ENCODE data around the gene OLFM1.
"Not testable (repeated sequence)": the region's sequence is repeated elsewhere in the genome, so short reads cannot be mapped to it uniquely, and the experiment has no call there.

OLFM1 gene

DNA sequence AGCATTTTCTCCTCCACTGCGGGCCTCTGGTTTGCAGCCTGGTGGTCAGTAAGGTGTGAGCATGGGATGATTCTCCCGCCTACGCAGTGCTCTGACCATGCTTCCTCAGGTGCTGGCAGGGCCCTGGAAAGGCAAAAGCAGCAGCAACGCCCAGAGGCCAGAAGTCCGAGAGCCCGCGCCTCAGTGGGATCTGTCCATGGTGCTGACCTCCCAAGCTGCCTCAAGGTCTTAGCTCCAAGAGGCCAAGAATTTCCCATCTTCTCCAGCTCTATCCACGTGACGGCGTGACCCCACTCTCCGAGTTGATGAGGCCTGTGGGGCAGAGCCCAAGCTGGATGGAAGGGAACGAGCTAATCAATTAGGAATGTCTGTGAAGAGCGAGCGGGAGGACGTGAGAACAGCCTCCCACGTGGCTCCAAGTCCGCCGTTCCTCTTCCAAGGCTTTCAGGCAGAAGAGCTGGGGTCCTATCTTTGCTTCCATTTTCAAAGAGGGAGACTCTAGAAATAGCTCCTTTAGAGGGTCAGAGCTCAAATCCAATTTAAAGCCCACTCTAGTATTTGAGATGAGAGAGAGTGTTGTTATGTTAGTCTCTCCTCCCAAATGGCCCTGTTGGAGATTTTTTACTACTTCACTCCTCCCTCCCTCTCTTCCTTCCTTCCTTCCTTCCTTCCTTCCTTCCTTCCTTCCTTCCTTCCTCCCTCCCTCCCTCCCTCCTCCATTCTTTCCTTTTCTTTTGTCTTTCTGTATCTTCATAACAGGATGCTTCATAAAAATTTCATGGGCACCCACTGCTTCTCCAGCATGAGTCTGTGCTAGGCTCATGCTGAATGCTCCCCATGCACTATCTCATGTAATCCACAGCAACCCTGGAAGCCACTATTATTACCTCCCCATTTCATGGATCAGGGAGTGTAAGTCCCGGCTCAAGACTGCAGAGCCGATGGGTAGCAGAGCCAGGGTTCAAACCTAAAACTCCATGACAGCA is 69.3 kb downstream of the OLFM1 start:
- DNase-seq, result no peak

- no peak for DNase-seq
Measured at GRCh38 chr9:135157856-135158563, 70.5 kb downstream of the OLFM1 start.

DNA sequence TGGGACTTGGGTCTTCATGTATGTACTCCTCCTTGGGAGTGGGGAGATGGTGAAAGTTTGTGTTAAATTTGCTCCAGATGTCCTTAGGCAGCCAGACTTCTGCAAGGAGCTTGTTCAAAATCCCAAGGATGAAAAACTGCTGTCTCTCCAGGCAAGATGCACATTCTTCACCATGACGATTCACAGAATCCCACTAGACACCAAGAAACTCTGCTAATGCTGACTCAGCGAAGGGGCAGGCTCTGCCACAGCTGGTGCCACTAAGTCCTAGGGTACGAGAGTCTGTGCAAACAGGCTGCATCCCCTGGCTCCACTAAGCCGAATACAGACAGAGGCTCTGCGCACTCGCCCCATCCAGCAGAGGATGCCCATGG is 71.1 kb downstream of the OLFM1 start:
- DNase-seq, result no peak

DNA sequence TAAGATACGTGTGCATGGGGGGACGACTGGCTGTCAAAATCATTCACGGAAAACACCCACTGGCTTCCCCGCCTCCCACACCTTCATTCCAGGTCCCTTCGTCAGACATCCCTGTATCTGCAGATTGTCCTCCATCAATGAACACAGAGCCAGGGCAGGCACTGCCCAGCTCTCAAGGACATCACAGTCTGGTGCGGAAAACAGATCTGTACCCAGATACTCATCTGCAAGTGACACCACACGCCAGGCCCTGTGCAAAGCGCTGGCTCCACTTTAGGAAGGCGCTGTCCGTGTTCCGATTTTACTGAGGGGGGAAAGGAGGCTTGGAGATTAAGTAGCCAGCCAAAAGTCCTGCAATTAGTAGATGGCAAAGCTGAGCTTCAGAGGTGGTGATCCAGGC is 72.3 kb downstream of the OLFM1 start:
- no peak for DNase-seq

GRCh38 chr9:135160862-135161261 is 73.4 kb downstream of the OLFM1 start:
- no peak for DNase-seq

DNA sequence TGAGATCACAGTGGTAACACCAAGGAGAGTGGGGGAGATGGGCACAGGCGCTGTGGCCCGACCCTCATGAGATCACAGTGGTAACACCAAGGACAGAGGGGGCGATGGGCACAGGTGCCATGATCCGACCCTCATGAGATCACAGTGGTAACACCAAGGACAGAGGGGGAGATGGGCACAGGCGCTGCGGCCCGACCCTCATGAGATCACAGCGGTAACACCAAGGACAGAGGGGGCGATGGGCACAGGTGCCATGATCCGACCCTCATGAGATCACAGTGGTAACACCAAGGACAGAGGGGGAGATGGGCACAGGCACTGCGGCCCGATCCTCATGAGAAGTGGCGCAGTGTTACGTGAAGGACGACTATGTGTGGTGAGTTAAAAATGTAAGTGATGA is 75.1 kb downstream of the OLFM1 start:
- not testable (repeated sequence) for DNase-seq

- no peak for DNase-seq
Measured at GRCh38 chr9:135163023-135163780, 75.7 kb downstream of the OLFM1 start.

DNA sequence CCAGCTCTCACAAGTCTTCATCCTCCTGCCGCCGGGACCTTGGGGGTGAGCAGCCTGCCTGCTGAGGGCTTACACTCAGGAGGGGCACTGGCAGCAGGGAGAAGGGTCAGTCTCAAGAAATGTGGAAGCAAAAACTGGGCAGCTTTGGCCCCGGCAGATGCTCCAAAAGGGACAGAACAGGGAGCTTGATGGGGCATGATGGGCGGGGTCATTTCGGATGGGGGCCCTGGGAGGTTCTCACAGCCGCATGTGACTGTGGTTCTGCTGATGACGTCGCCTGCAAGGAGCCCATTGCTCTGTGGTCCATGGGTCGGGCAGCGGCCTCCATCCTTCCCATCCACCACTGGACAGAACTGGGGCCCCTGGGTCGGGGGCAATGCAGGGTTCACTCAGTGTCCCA is 76.6 kb downstream of the OLFM1 start:
- no peak for DNase-seq

DNA sequence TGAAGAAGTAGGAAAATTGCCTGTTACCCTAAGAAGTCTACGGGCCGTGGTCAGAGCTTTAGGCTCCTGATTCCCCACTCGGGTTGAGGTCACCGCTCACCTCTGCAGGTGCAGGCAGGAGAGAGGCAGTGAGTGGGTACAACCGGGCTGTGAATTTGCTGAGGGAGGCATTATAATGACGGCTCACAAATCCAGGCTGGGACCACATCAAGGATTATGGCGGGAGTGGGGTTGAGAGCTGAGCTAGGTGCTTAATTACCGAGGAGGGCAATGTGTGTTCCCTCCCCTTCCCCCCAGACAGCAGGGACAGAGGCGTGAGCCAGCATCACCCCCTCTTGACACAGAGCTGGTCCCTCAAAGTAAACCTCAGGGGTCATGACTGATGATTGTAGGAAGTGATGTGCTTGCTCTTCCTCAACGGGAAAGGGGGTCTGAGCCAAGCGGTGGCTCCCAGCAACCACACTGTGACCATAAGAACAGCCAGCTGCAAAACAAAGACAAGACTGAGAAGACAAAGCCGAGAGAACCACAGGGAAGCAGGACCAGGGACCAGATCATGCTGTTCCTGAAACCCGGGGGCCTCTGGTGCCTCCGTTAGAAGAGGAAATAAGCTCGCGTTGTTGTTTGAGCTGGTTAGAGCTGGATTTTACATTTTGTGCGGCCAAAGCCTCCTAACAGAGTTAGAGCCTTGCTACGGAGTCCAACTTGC is 77.7 kb downstream of the OLFM1 start:
- DNase-seq, result no peak

DNA sequence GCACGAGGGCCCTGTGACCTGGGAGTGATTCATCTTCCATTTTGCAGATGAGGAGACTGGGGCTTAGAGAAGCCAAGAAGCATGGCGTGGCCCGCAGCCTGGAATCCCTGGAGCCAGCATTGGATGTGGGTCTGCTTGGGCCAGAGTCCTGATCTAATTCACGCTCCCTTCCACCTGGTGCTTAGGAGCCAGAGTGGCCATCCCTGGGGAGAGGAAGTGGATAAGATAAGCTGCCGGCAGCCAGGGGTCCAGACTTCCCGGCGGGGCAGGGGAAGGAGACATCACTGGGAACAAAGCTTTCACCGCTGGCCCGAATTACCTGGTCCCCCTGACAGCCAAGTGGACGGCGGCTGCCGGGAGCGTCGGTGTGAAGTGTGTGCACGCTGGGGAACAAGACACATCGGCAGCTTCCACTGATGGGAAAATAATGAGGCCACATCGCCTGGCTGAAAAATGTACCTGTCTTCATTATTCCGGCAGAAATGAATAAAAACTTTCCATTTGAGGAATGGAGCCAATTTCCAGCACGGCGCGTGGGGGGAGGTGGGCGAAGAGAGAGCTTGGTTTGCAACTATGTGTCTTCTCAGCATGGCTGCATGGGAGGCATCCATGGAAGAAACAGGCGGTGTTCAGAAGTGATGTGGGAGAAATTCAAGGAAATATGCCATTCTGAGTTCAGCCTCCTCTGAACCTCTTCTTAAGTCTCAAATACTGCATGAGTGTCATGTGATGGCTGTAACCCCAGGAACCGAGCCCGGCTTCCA is 78.5 kb downstream of the OLFM1 start:
- no peak for DNase-seq

GRCh38 chr9:135166565-135166964 is 79.1 kb downstream of the OLFM1 start:
- DNase-seq, result no peak

DNA sequence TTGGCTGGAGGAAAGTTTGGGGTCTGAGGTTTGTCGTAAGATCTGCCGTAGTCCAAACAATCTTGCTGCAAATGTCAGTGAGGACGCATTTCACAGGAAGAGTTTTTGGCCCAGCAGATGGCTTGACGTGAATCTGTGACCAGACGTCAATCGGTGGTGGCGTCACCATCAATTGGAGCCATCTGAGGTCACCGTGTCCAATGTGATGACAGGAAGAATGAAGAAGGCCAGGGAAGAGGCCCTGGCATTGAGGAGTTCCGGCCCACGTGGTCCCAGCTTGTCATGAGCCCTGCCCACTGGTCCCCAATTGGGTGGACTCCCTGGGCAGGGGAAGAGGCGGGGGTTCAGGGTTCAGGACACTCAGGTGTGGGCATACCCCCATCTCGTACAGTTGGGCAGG is 79.9 kb downstream of the OLFM1 start:
- no peak for DNase-seq

- no peak for DNase-seq
Measured at GRCh38 chr9:135167849-135168655, 80.6 kb downstream of the OLFM1 start.

DNA sequence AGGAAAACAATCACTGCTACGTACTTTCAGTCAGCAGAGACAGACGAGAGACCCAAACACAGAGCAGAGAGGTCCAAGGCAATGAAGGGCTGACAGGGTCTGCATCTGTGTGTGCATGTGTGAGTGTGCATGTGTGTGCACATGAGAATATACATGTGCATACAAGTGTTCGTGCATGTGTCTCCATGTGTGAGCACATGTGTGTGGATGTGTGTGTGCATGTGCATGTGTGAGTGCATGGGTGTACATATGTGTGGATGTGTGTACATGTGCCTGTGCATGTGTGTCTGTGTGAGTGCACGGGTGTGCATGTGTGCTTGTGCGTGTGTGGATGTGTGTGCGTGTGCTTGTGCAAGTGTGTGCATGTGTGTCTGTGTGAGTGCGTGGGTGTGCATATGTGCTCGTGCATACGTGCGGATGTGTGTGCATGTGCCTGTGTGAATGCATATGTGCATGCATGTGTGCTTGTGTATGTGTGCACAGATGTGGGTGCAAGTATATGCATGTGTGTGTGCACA is 82.3 kb downstream of the OLFM1 start:
- no peak for DNase-seq

- no peak for DNase-seq
Measured at GRCh38 chr9:135170535-135170934, 83.1 kb downstream of the OLFM1 start.
